Small intestine (tissue), 7 donors: ENCODE data around the gene NANP. TPM values are rescaled to one million over a fixed set of nuclear protein-coding genes. Genes with fewer than 3 reads are reported as not detected.

Experiments used
- DNase-seq, 2 donors: peaks; one replicate each; pipeline versions ENCODE4 v3.0.0 to v3.0.0-alpha.2; 2013
- FAIRE-seq: peaks from 2 replicates; lab custom pipeline; 2012; peaks lifted over from hg19 to GRCh38; lab: Jason Lieb, UNC
- H3K27ac ChIP-seq, 3 donors: one replicate each; pipeline ENCODE4 v1.5.1; 2013; ENCODE audit warnings: low read length in 2 of 3, mild to moderate bottlenecking in 2 of 3, control low read depth in 1 of 3, inconsistent platforms in 1 of 3, low read depth in 1 of 3, moderate library complexity in 1 of 3
- H3K27me3 ChIP-seq, 3 donors: one replicate each; pipeline ENCODE4 v1.6.1; 2013; ENCODE audit warnings: low read length in 3 of 3, inconsistent platforms in 1 of 3; ENCODE audit not compliant: control insufficient read depth in 3 of 3, insufficient read depth in 3 of 3
- H3K36me3 ChIP-seq, 3 donors: one replicate each; pipeline ENCODE4 v1.6.1; 2013; ENCODE audit warnings: low read length in 3 of 3, inconsistent platforms in 1 of 3, low read depth in 1 of 3, mild to moderate bottlenecking in 1 of 3, moderate library complexity in 1 of 3; ENCODE audit not compliant: control insufficient read depth in 3 of 3, insufficient read depth in 2 of 3
- H3K4me1 ChIP-seq, 3 donors: one replicate each; pipeline ENCODE4 v1.6.1; 2013; ENCODE audit warnings: low read length in 2 of 3, inconsistent platforms in 1 of 3, low read depth in 1 of 3, mild to moderate bottlenecking in 1 of 3, moderate library complexity in 1 of 3; ENCODE audit not compliant: control insufficient read depth in 3 of 3, insufficient read depth in 2 of 3
- H3K4me3 ChIP-seq, 3 donors: one replicate each; pipeline ENCODE4 v1.5.1; 2013; ENCODE audit warnings: low read length in 3 of 3, control low read depth in 1 of 3, inconsistent platforms in 1 of 3, low read depth in 1 of 3, mild to moderate bottlenecking in 1 of 3, moderate library complexity in 1 of 3
- H3K9me3 ChIP-seq, 2 donors: one replicate each; pipeline ENCODE4 v1.6.1; 2013; ENCODE audit warnings: low read depth in 1 of 2, low read length in 1 of 2; ENCODE audit not compliant: control insufficient read depth in 2 of 2, insufficient read depth in 1 of 2
- polyA plus RNA-seq, 4 donors: library from polyadenylated mRNA; stranded (reverse) in 3 of 4; unstranded in 1 of 4; fragments of 200-250 nt in 3 of 4; fragments of 120-200 nt in 1 of 4; gene quantifications; one replicate each; pipeline versions ENCODE4 v1.2.1 to v1.2.3, GENCODE V29; 2013
- donor health status: healthy with polysubstance abuse.
- donor health status: control.
- donor health status: control.
- donor health status: Bipolar disorder and iron deficiency.
- donor health status: healthy.

Gene NANP
- polyA plus RNA-seq, 4 donors = 1.6 to 5.1 (median 2.7) TPM

DNA sequence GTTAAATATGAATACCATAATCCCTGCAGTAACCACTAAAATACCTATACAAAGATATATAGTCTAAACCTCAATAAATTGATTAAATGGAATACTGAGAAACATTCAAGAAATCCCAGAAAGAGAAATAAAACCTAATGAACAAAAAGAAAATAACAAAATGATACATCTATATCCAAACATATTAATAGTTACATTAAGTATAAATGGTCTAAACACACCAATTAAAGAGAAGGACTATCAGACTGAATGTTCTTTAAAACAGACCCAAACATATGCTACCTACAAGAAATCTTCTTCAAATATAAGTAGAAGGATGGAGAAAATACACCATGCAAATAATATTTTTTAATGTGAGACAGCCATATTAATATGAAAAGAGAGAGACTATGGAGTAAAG is 60.5 kb downstream of the NANP start:
- Histone ChIP-seq H3K9me3 (peaks cover 0 to 3% of the 10 kb centered on the region in 2 donors), H3K4me1 (no peaks in the 10 kb centered on the region), H3K36me3 (peaks cover 0 to 4% (median 0%) of the 10 kb centered on the region in 3 donors), H3K27ac (no peak overlapping the region), H3K27me3 (no peaks in the 10 kb centered on the region), H3K4me3 (no peak overlapping the region)
- FAIRE-seq (no peak), DNase-seq (no peak)

Other genes starting within 250 kb of the NANP start
- 10 to 100 TPM; 28.0 to 93.9 (median 54.9) TPM for gene ABHD12, start 233.2 kb downstream of the NANP start, polyA plus RNA-seq
- 1 to 10 TPM in 2 of 4 donors, under 1 TPM in 2; 0.81 to 9.5 (median 4.4) TPM for gene GINS1, start 216.3 kb downstream of the NANP start, polyA plus RNA-seq
- gene NINL, start 38.5 kb downstream of the NANP start, polyA plus RNA-seq = 10 to 100 TPM in 1 of 4 donors, 1 to 10 TPM in 3; 1.1 to 30.8 (median 5.5) TPM
- 10 to 100 TPM in 1 of 4 donors, 1 to 10 TPM in 3; 3.8 to 25.4 (median 6.6) TPM for gene ZNF337, start 72.8 kb upstream of the NANP start, polyA plus RNA-seq